Measurements from ENCODE around the gene EZR. TPM values are rescaled to one million over a fixed set of nuclear protein-coding genes. Genes with fewer than 3 reads are reported as not detected.

The EZR gene
- total and polyA plus RNA-seq, 9 of the 15 experiments (the other 6 are each of a cell fraction or from before 2014, with no cell fraction given), result 36.5 to 162 (median 104) TPM

- TF ChIP-seq, protein P1, sequence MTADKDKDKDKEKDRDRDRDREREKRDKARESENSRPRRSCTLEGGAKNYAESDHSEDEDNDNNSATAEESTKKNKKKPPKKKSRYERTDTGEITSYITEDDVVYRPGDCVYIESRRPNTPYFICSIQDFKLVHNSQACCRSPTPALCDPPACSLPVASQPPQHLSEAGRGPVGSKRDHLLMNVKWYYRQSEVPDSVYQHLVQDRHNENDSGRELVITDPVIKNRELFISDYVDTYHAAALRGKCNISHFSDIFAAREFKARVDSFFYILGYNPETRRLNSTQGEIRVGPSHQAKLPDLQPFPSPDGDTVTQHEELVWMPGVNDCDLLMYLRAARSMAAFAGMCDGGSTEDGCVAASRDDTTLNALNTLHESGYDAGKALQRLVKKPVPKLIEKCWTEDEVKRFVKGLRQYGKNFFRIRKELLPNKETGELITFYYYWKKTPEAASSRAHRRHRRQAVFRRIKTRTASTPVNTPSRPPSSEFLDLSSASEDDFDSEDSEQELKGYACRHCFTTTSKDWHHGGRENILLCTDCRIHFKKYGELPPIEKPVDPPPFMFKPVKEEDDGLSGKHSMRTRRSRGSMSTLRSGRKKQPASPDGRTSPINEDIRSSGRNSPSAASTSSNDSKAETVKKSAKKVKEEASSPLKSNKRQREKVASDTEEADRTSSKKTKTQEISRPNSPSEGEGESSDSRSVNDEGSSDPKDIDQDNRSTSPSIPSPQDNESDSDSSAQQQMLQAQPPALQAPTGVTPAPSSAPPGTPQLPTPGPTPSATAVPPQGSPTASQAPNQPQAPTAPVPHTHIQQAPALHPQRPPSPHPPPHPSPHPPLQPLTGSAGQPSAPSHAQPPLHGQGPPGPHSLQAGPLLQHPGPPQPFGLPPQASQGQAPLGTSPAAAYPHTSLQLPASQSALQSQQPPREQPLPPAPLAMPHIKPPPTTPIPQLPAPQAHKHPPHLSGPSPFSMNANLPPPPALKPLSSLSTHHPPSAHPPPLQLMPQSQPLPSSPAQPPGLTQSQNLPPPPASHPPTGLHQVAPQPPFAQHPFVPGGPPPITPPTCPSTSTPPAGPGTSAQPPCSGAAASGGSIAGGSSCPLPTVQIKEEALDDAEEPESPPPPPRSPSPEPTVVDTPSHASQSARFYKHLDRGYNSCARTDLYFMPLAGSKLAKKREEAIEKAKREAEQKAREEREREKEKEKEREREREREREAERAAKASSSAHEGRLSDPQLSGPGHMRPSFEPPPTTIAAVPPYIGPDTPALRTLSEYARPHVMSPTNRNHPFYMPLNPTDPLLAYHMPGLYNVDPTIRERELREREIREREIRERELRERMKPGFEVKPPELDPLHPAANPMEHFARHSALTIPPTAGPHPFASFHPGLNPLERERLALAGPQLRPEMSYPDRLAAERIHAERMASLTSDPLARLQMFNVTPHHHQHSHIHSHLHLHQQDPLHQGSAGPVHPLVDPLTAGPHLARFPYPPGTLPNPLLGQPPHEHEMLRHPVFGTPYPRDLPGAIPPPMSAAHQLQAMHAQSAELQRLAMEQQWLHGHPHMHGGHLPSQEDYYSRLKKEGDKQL (CRISPR knock-in tag; IDR thresholded peaks at IDR 0.05; ENCODE audit: borderline replicate concordance), result 0 out of 2 replicates have a peak, but pooled peaks have one; percentile 14
- TF ChIP-seq MEIS2 (IDR thresholded peaks at IDR 0.05; ENCODE audit: partially characterized antibody) (peak; percentile 76), CBFA2T2 (conservative IDR thresholded peaks at IDR 0.05) (peak; percentile 90), E2F6 (IDR thresholded peaks at IDR 0.05; ENCODE audit: borderline replicate concordance in 1 of 2, extremely low read depth in 1 of 2, insufficient read depth in 1 of 2, insufficient read length in 1 of 2, low read depth in 1 of 2, low read length in 1 of 2, poor library complexity in 1 of 2, severe bottlenecking in 1 of 2) (peak in 1 of 2 experiments; percentile 33), FOXK2 (conservative IDR thresholded peaks at IDR 0.05 in 1 of 2, IDR thresholded peaks at IDR 0.05 in 1 of 2; ENCODE audit: low read depth in 2 of 2) (0 out of 4 replicates have a peak, but pooled peaks of 1 of the 2 experiments have one; percentile 15), CBX2 (IDR thresholded peaks at IDR 0.05; ENCODE audit: insufficient read depth, low read length, poor library complexity, severe bottlenecking) (no peak), NR2F6 (CRISPR knock-in tag; IDR thresholded peaks at IDR 0.05) (no peak), ZNF551 (CRISPR knock-in tag; IDR thresholded peaks at IDR 0.05) (0 out of 2 replicates have a peak, but pooled peaks have one; percentile 52), PBX2 (CRISPR knock-in tag; IDR thresholded peaks at IDR 0.05; ENCODE audit: low read depth) (no peak), PBX2 (tag; conservative IDR thresholded peaks at IDR 0.05; ENCODE audit: low read depth) (0 out of 2 replicates have a peak, but pooled peaks have one; percentile 9), PML (IDR thresholded peaks at IDR 0.05; ENCODE audit: low read length) (0 out of 2 replicates have a peak, but pooled peaks have one; percentile 38), ZNF316 (IDR thresholded peaks at IDR 0.05) (peak; percentile 63), CTBP1 (IDR thresholded peaks at IDR 0.05; ENCODE audit: borderline replicate concordance) (peak; percentile 65; the same call in 1 of the 2 replicates), ZNF76 (CRISPR knock-in tag; IDR thresholded peaks at IDR 0.05; ENCODE audit: borderline replicate concordance) (no peak), CHD1 (IDR thresholded peaks at IDR 0.05; ENCODE audit: low read length) (peak; percentile 29), PURB (CRISPR knock-in tag; IDR thresholded peaks at IDR 0.05; ENCODE audit: low read depth) (no peak)
These were observed 2.1 kb downstream of the EZR start (continued) for GRCh38 chr6:158816803-158817727.
